A549 (cell line): ENCODE data around the gene ANK3.

Experiments
- BHLHE40 ChIP-seq: IDR thresholded peaks from 2 replicates; pipeline ENCODE4 v1.6.1; 2012; ENCODE audit warnings: low read depth, low read length, inconsistent platforms
- CHD2 ChIP-seq: fragments of 150-350 bp; IDR thresholded peaks from 2 replicates; pipeline ENCODE4 v1.6.1; 2014; ENCODE audit warnings: low read length; ENCODE audit not compliant: partially characterized antibody
- EHMT2 ChIP-seq: fragments of 200-600 bp; sonication (generic); IDR thresholded peaks from 2 replicates; pipeline ENCODE4 v1.6.1; 2016; ENCODE audit warnings: antibody characterized with exemption, low read depth, mild to moderate bottlenecking, moderate library complexity
- EP300 ChIP-seq, 2 experiments: fragments of >200 bp; sonication (Bioruptor Twin); formaldehyde crosslinking; IDR thresholded peaks; 2 replicates in 1 of 2; 3 replicates in 1 of 2; pipeline ENCODE4 v1.6.1; 2016 to 2017
- FOSL2 ChIP-seq, 2 experiments: fragments of 450-650 bp in 1 of 2; fragments of >200 bp in 1 of 2; sonication (Bioruptor Twin) in 1 of 2; formaldehyde crosslinking; IDR thresholded peaks; 2 replicates each; pipeline versions ENCODE4 v1.5.0 to v1.6.1; 2016 to 2020; ENCODE audit warnings: mild to moderate bottlenecking in 1 of 2, moderate library complexity in 1 of 2
- HEYL ChIP-seq: fragments of 250-450 bp; sonication (Bioruptor Pico); IDR thresholded peaks from 2 replicates; pipeline ENCODE4 v1.8.0; 2021; ENCODE audit warnings: mild to moderate bottlenecking, moderate library complexity
- HOXA7 ChIP-seq: fragments of 250-450 bp; sonication (Bioruptor Pico); IDR thresholded peaks from 2 replicates; pipeline ENCODE4 v1.5.0; 2020; ENCODE audit warnings: mild to moderate bottlenecking, moderate library complexity
- JUNB ChIP-seq: fragments of >200 bp; sonication (Bioruptor Twin); formaldehyde crosslinking; IDR thresholded peaks from 2 replicates; pipeline ENCODE4 v1.6.1; 2016
- KDM5A ChIP-seq: fragments of 200-600 bp; sonication (generic); IDR thresholded peaks from 2 replicates; pipeline ENCODE4 v1.6.1; 2016; ENCODE audit warnings: antibody characterized with exemption, mild to moderate bottlenecking
- POLR2A ChIP-seq: IDR thresholded peaks from 2 replicates; pipeline ENCODE4 v1.6.1; 2012; ENCODE audit warnings: mild to moderate bottlenecking, low read length
- POLR2AphosphoS2 ChIP-seq: conservative IDR thresholded peaks from 2 replicates; pipeline ENCODE4 v1.6.1; 2012; ENCODE audit warnings: low read length, improper control_type of control experiment, inconsistent platforms
- TF ChIP-seq, protein P1 (sequence below): fragments of 200-600 bp; sonication (generic); IDR thresholded peaks from 2 replicates; pipeline ENCODE4 v1.6.1; 2016; ENCODE audit warnings: antibody characterized with exemption, mild to moderate bottlenecking, moderate library complexity
- TF ChIP-seq, protein P2 (sequence below): IDR thresholded peaks from 2 replicates; pipeline ENCODE4 v1.6.1; 2012
- TF ChIP-seq, protein P3 (sequence below): fragments of >200 bp; sonication (Bioruptor Twin); formaldehyde crosslinking; IDR thresholded peaks from 3 replicates; pipeline ENCODE4 v1.5.1; 2016

DNA sequence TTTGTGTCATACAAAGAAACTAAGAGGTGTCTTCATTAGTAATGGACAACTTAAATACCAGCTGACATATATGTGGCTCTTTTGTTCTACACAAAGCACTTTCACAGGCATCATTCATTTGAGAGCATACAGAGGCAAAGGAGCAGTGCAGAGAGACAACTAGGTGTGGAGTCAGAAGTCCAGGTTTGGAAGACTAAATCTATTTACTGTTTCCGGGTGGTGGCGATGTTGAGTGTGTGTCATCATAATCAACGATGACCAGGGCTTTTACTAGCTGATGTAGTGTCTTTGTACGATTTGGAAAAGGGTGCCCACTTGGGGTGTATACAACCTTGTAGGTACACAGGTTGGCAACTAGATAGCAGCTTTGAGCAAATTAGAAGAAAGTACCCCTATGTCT, 287.9 kb downstream of the ANK3 start:
- TF ChIP-seq, protein P1, sequence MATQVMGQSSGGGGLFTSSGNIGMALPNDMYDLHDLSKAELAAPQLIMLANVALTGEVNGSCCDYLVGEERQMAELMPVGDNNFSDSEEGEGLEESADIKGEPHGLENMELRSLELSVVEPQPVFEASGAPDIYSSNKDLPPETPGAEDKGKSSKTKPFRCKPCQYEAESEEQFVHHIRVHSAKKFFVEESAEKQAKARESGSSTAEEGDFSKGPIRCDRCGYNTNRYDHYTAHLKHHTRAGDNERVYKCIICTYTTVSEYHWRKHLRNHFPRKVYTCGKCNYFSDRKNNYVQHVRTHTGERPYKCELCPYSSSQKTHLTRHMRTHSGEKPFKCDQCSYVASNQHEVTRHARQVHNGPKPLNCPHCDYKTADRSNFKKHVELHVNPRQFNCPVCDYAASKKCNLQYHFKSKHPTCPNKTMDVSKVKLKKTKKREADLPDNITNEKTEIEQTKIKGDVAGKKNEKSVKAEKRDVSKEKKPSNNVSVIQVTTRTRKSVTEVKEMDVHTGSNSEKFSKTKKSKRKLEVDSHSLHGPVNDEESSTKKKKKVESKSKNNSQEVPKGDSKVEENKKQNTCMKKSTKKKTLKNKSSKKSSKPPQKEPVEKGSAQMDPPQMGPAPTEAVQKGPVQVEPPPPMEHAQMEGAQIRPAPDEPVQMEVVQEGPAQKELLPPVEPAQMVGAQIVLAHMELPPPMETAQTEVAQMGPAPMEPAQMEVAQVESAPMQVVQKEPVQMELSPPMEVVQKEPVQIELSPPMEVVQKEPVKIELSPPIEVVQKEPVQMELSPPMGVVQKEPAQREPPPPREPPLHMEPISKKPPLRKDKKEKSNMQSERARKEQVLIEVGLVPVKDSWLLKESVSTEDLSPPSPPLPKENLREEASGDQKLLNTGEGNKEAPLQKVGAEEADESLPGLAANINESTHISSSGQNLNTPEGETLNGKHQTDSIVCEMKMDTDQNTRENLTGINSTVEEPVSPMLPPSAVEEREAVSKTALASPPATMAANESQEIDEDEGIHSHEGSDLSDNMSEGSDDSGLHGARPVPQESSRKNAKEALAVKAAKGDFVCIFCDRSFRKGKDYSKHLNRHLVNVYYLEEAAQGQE = no peak
- TF ChIP-seq FOSL2 (IDR thresholded peaks at IDR 0.05) = no peak
- TF ChIP-seq FOSL2 (CRISPR knock-in tag; IDR thresholded peaks at IDR 0.05) = no peak
- no peak for TF ChIP-seq EHMT2
- TF ChIP-seq, protein P2, sequence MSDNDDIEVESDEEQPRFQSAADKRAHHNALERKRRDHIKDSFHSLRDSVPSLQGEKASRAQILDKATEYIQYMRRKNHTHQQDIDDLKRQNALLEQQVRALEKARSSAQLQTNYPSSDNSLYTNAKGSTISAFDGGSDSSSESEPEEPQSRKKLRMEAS = no peak
- TF ChIP-seq, protein P3, sequence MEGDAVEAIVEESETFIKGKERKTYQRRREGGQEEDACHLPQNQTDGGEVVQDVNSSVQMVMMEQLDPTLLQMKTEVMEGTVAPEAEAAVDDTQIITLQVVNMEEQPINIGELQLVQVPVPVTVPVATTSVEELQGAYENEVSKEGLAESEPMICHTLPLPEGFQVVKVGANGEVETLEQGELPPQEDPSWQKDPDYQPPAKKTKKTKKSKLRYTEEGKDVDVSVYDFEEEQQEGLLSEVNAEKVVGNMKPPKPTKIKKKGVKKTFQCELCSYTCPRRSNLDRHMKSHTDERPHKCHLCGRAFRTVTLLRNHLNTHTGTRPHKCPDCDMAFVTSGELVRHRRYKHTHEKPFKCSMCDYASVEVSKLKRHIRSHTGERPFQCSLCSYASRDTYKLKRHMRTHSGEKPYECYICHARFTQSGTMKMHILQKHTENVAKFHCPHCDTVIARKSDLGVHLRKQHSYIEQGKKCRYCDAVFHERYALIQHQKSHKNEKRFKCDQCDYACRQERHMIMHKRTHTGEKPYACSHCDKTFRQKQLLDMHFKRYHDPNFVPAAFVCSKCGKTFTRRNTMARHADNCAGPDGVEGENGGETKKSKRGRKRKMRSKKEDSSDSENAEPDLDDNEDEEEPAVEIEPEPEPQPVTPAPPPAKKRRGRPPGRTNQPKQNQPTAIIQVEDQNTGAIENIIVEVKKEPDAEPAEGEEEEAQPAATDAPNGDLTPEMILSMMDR = no peak
- no peak for TF ChIP-seq POLR2A
- TF ChIP-seq EP300 (IDR thresholded peaks at IDR 0.05) = no peak
- no peak for TF ChIP-seq KDM5A
- no peak for TF ChIP-seq BHLHE40
- no peak for TF ChIP-seq JUNB
- no peak for TF ChIP-seq HOXA7
- TF ChIP-seq HEYL (CRISPR knock-in tag) = no peak
- TF ChIP-seq CHD2 = no peak
- no peak for TF ChIP-seq POLR2AphosphoS2
